Measurements from ENCODE around the gene LRRC27.

The LRRC27 gene

GRCh38 chr10:132356621-132357195, 24.7 kb downstream of the LRRC27 start:
- no peak overlapping the region for H3K4me3 ChIP-seq (ENCODE audit: low read length in 2 of 2)
- no peaks in the 10 kb centered on the region for H3K36me3 ChIP-seq (ENCODE audit: control insufficient read depth in 2 of 2, insufficient read depth in 2 of 2, low read length in 2 of 2)
- H3K9me3 ChIP-seq (ENCODE audit: control insufficient read depth in 2 of 2, low read length in 2 of 2): no peaks in the 10 kb centered on the region
- no peaks in the 10 kb centered on the region for H3K4me1 ChIP-seq (ENCODE audit: control insufficient read depth in 2 of 2, insufficient read depth in 2 of 2, low read length in 2 of 2)
- no peak overlapping the region for H3K27ac ChIP-seq (ENCODE audit: low read depth in 2 of 2, low read length in 2 of 2)
- no peak overlapping the region for H3K9ac ChIP-seq (ENCODE audit: low read depth in 1 of 2, low read length in 2 of 2)
- no peaks in the 10 kb centered on the region for H3K27me3 ChIP-seq (ENCODE audit: control insufficient read depth in 2 of 2, insufficient read depth in 2 of 2, low read length in 2 of 2)

- no peak overlapping the region for H3K4me3 ChIP-seq (ENCODE audit: low read length in 2 of 2)
- H3K9ac ChIP-seq (ENCODE audit: low read depth in 1 of 2, low read length in 2 of 2): no peak overlapping the region
- H3K9me3 ChIP-seq (ENCODE audit: control insufficient read depth in 2 of 2, low read length in 2 of 2): no peaks in the 10 kb centered on the region
- no peaks in the 10 kb centered on the region for H3K27me3 ChIP-seq (ENCODE audit: control insufficient read depth in 2 of 2, insufficient read depth in 2 of 2, low read length in 2 of 2)
- H3K27ac ChIP-seq (ENCODE audit: low read depth in 2 of 2, low read length in 2 of 2): no peak overlapping the region
- H3K4me1 ChIP-seq (ENCODE audit: control insufficient read depth in 2 of 2, insufficient read depth in 2 of 2, low read length in 2 of 2): no peaks in the 10 kb centered on the region
- no peaks in the 10 kb centered on the region for H3K36me3 ChIP-seq (ENCODE audit: control insufficient read depth in 2 of 2, insufficient read depth in 2 of 2, low read length in 2 of 2)
These were observed 25.5 kb downstream of the LRRC27 start for GRCh38 chr10:132357286-132358058.

DNA sequence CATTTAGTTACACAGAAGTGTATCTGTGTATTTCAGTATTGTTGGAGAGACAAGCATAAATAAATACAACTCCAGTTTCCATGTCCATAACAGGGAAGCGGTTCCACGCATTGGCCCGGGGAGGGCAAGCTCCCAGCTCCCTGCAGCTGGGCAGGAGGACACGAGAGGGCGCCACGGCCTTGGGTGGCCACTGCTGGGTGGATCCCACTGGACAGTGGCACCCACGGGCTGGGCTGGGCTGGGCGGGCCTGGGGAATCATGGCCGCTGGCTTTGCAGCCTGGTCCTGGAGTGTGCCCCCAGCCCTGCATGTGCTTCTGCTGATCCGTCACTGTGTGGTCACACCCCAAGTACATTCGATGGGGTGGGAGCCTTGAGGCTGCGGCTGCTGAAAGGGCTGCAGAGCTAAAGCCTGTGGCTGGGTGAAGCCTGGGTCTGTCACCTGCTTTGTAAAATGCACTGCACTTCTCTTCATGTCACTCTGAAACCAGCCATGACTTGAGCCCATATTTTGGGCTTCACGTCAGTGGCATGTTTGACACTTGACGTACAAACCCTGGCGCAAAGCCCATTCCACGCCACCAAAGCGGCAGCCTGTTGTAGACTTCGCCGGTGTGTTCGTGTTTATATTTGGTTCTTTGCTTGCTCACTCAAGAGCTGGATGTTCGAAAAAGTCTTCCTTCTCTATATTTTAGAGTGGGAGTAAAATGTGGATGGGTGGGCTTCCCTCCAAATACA, 27.5 kb downstream of the LRRC27 start:
- Histone ChIP-seq H3K36me3 (ENCODE audit: control insufficient read depth in 2 of 2, insufficient read depth in 2 of 2, low read length in 2 of 2) (peaks cover 0 to 3% of the 10 kb centered on the region in 2 donors), H3K4me3 (ENCODE audit: low read length in 2 of 2) (no peak overlapping the region), H3K9me3 (ENCODE audit: control insufficient read depth in 2 of 2, low read length in 2 of 2) (no peaks in the 10 kb centered on the region), H3K4me1 (ENCODE audit: control insufficient read depth in 2 of 2, insufficient read depth in 2 of 2, low read length in 2 of 2) (no peaks in the 10 kb centered on the region), H3K9ac (ENCODE audit: low read depth in 1 of 2, low read length in 2 of 2) (no peak overlapping the region), H3K27ac (ENCODE audit: low read depth in 2 of 2, low read length in 2 of 2) (no peak overlapping the region), H3K27me3 (ENCODE audit: control insufficient read depth in 2 of 2, insufficient read depth in 2 of 2, low read length in 2 of 2) (no peaks in the 10 kb centered on the region)

- H3K27me3 ChIP-seq (ENCODE audit: control insufficient read depth in 2 of 2, insufficient read depth in 2 of 2, low read length in 2 of 2): no peaks in the 10 kb centered on the region
- H3K4me1 ChIP-seq (ENCODE audit: control insufficient read depth in 2 of 2, insufficient read depth in 2 of 2, low read length in 2 of 2): no peaks in the 10 kb centered on the region
- no peak overlapping the region for H3K4me3 ChIP-seq (ENCODE audit: low read length in 2 of 2)
- peaks cover 0 to 4% of the 10 kb centered on the region in 2 donors for H3K36me3 ChIP-seq (ENCODE audit: control insufficient read depth in 2 of 2, insufficient read depth in 2 of 2, low read length in 2 of 2)
- no peak overlapping the region for H3K9ac ChIP-seq (ENCODE audit: low read depth in 1 of 2, low read length in 2 of 2)
- no peak overlapping the region for H3K27ac ChIP-seq (ENCODE audit: low read depth in 2 of 2, low read length in 2 of 2)
- H3K9me3 ChIP-seq (ENCODE audit: control insufficient read depth in 2 of 2, low read length in 2 of 2): no peaks in the 10 kb centered on the region
These were observed 28.9 kb downstream of the LRRC27 start for GRCh38 chr10:132360766-132361447.

DNA sequence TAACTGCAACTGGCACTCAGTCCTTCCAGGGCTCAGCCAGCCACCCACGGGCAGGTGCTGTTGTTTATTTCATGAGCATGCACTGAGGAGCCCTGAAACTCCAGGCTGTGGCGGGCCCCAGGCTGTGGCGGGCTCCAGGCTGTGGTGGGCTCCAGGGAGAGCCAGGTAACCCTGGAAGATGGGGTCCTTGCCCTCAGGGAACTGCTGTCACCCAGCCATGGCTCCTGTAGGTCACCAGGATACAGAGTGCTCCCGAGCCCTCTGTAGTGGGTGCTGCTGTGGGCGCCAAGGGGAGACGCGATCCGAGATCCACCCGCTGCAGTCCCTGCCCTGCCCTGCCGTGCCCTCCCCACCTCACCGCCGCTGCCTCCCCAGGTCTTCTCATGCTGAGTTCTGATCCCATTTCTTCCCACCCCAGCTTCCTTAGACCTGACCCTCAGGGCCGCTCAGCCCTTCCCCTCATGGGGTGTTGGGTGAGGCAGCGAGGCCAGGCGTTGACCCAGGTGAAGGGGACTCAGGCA, 29.6 kb downstream of the LRRC27 start:
- no peak overlapping the region for H3K27ac ChIP-seq (ENCODE audit: low read depth in 2 of 2, low read length in 2 of 2)
- H3K9me3 ChIP-seq (ENCODE audit: control insufficient read depth in 2 of 2, low read length in 2 of 2): no peaks in the 10 kb centered on the region
- no peaks in the 10 kb centered on the region for H3K27me3 ChIP-seq (ENCODE audit: control insufficient read depth in 2 of 2, insufficient read depth in 2 of 2, low read length in 2 of 2)
- H3K36me3 ChIP-seq (ENCODE audit: control insufficient read depth in 2 of 2, insufficient read depth in 2 of 2, low read length in 2 of 2): peaks cover 4 to 7% of the 10 kb centered on the region in 2 donors
- H3K4me3 ChIP-seq (ENCODE audit: low read length in 2 of 2): no peak overlapping the region
- no peak overlapping the region for H3K9ac ChIP-seq (ENCODE audit: low read depth in 1 of 2, low read length in 2 of 2)
- H3K4me1 ChIP-seq (ENCODE audit: control insufficient read depth in 2 of 2, insufficient read depth in 2 of 2, low read length in 2 of 2): no peaks in the 10 kb centered on the region

DNA sequence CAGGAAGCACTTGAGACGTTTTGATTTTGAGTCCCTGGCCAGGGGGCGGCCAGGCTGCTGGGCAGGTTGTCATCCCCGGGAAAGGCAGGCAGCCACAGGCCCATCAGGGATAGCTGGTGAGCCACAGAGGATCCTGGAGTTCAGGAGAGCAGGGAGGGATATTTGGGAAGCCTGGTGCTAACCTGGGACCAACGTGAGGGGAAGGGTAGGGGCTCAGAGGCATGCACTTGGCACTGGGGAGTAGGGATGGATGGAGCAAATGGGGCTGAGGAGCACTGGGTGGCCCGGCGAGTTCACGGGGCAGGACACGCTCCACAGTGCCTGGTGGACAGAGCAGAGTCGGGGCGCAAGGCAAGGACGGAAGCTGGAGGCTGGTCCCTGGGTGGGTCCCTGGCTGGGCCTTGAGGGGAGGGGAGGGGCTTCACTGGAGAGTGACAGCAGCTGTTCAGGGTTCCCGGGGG, 30.2 kb downstream of the LRRC27 start:
- Histone ChIP-seq H3K27me3 (ENCODE audit: control insufficient read depth in 2 of 2, insufficient read depth in 2 of 2, low read length in 2 of 2) (no peaks in the 10 kb centered on the region), H3K36me3 (ENCODE audit: control insufficient read depth in 2 of 2, insufficient read depth in 2 of 2, low read length in 2 of 2) (peaks cover 6 to 9% of the 10 kb centered on the region in 2 donors), H3K4me3 (ENCODE audit: low read length in 2 of 2) (no peak overlapping the region), H3K9ac (ENCODE audit: low read depth in 1 of 2, low read length in 2 of 2) (no peak overlapping the region), H3K27ac (ENCODE audit: low read depth in 2 of 2, low read length in 2 of 2) (no peak overlapping the region), H3K9me3 (ENCODE audit: control insufficient read depth in 2 of 2, low read length in 2 of 2) (no peaks in the 10 kb centered on the region), H3K4me1 (ENCODE audit: control insufficient read depth in 2 of 2, insufficient read depth in 2 of 2, low read length in 2 of 2) (no peaks in the 10 kb centered on the region)

DNA sequence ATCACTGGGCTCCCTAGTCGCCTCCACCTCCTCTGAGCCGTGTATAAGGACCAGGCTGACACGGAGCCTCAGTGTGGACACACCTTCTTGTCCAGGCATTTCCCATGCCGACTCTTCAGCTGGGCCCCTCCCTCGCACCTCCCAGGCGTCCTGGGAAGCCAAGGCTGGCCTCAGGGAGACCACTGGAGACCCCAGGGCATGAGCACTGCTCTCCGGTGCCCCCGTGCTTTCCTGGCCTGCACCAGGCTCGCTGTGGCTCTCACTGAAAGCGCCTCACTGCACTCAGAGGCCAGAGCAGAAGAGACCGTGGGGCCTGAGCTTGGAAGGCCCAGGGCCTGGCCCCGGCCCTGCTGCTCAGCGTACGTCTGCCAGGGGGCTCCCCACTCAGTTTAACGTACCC, 31.4 kb downstream of the LRRC27 start:
- peaks cover 6 to 9% of the 10 kb centered on the region in 2 donors for H3K36me3 ChIP-seq (ENCODE audit: control insufficient read depth in 2 of 2, insufficient read depth in 2 of 2, low read length in 2 of 2)
- H3K9me3 ChIP-seq (ENCODE audit: control insufficient read depth in 2 of 2, low read length in 2 of 2): no peaks in the 10 kb centered on the region
- no peak overlapping the region for H3K4me3 ChIP-seq (ENCODE audit: low read length in 2 of 2)
- no peak overlapping the region for H3K9ac ChIP-seq (ENCODE audit: low read depth in 1 of 2, low read length in 2 of 2)
- H3K27ac ChIP-seq (ENCODE audit: low read depth in 2 of 2, low read length in 2 of 2): no peak overlapping the region
- no peaks in the 10 kb centered on the region for H3K27me3 ChIP-seq (ENCODE audit: control insufficient read depth in 2 of 2, insufficient read depth in 2 of 2, low read length in 2 of 2)
- no peaks in the 10 kb centered on the region for H3K4me1 ChIP-seq (ENCODE audit: control insufficient read depth in 2 of 2, insufficient read depth in 2 of 2, low read length in 2 of 2)

GRCh38 chr10:132363921-132364593, 32.1 kb downstream of the LRRC27 start:
- H3K36me3 ChIP-seq (ENCODE audit: control insufficient read depth in 2 of 2, insufficient read depth in 2 of 2, low read length in 2 of 2): peaks cover 6 to 9% of the 10 kb centered on the region in 2 donors
- no peaks in the 10 kb centered on the region for H3K9me3 ChIP-seq (ENCODE audit: control insufficient read depth in 2 of 2, low read length in 2 of 2)
- no peak overlapping the region for H3K27ac ChIP-seq (ENCODE audit: low read depth in 2 of 2, low read length in 2 of 2)
- no peaks in the 10 kb centered on the region for H3K27me3 ChIP-seq (ENCODE audit: control insufficient read depth in 2 of 2, insufficient read depth in 2 of 2, low read length in 2 of 2)
- H3K4me1 ChIP-seq (ENCODE audit: control insufficient read depth in 2 of 2, insufficient read depth in 2 of 2, low read length in 2 of 2): no peaks in the 10 kb centered on the region
- no peak overlapping the region for H3K9ac ChIP-seq (ENCODE audit: low read depth in 1 of 2, low read length in 2 of 2)
- H3K4me3 ChIP-seq (ENCODE audit: low read length in 2 of 2): no peak overlapping the region

DNA sequence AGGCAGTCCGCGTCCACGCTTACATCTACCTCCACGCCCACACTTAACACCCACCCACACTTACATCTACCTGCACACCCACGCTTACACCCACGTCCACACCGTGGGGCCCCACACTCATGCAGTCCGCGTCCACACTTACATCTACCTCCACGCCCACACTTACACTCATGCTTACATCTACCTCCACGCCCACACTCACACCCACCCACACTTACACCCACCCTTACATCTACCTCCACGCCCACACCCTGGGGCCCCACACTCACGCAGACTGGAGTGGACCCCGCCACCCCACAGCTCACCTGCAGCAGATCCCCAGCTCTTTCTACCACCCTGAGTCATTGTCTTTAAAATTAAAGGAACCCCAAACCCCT, 32.6 kb downstream of the LRRC27 start:
- Histone ChIP-seq H3K9ac (ENCODE audit: low read depth in 1 of 2, low read length in 2 of 2) (no peak overlapping the region), H3K4me3 (ENCODE audit: low read length in 2 of 2) (no peak overlapping the region), H3K9me3 (ENCODE audit: control insufficient read depth in 2 of 2, low read length in 2 of 2) (no peaks in the 10 kb centered on the region), H3K4me1 (ENCODE audit: control insufficient read depth in 2 of 2, insufficient read depth in 2 of 2, low read length in 2 of 2) (no peaks in the 10 kb centered on the region), H3K27ac (ENCODE audit: low read depth in 2 of 2, low read length in 2 of 2) (no peak overlapping the region), H3K36me3 (ENCODE audit: control insufficient read depth in 2 of 2, insufficient read depth in 2 of 2, low read length in 2 of 2) (peaks cover 6 to 9% of the 10 kb centered on the region in 2 donors), H3K27me3 (ENCODE audit: control insufficient read depth in 2 of 2, insufficient read depth in 2 of 2, low read length in 2 of 2) (no peaks in the 10 kb centered on the region)
